Measurements from ENCODE around the gene MSH5. TPM values are rescaled to one million over a fixed set of nuclear protein-coding genes. Genes with fewer than 3 reads are reported as not detected.
A peak's percentile ranks its signal among the peaks of the same experiment; 100 is the strongest.

Gene MSH5
- polyA plus RNA-seq, 1 donor from 2014 or later = 7.8 TPM

- Histone ChIP-seq H3K9me2 (ENCODE audit: insufficient read depth, low read length) (no peaks in the 10 kb centered on the region), H4K20me1 (ENCODE audit: insufficient read depth) (no peaks in the 10 kb centered on the region), H2AFZ (ENCODE audit: low read depth, low read length) (peak overlapping the region; percentile 65), H3K36me3 (ENCODE audit: insufficient read depth, low read length) (no peaks in the 10 kb centered on the region), H3K27ac (ENCODE audit: low read length) (no peak overlapping the region), H3K4me2 (ENCODE audit: low read length) (no peak overlapping the region), H3K4me3 (ENCODE audit: low read length) (peak overlapping the region; percentile 52), H3F3A (ENCODE audit: insufficient read depth, low read length, poor library complexity, severe bottlenecking) (no peaks in the 10 kb centered on the region), H3K27me3 (ENCODE audit: insufficient read depth, low read depth, low read length) (no peaks in the 10 kb centered on the region), H3K9ac (ENCODE audit: low read length) (peak overlapping the region; percentile 49), H3K79me2 (replicated peaks; ENCODE audit: insufficient read depth, low read length) (peaks cover 11% of the 10 kb centered on the region), H3K9me3 (ENCODE audit: low read length) (no peaks in the 10 kb centered on the region)
- TF ChIP-seq EZH2 (IDR thresholded peaks at IDR 0.05; ENCODE audit: borderline replicate concordance, insufficient read depth, low read length, poor library complexity, severe bottlenecking) = no peak
- TF ChIP-seq MXI1 (conservative IDR thresholded peaks at IDR 0.05; ENCODE audit: poor library complexity, severe bottlenecking) = no peak
- TF ChIP-seq RAD21 (conservative IDR thresholded peaks at IDR 0.05) = no peak
- no peak for TF ChIP-seq CTCF (IDR thresholded peaks at IDR 0.05; ENCODE audit: poor library complexity, severe bottlenecking)
- no peak for TF ChIP-seq REST (IDR thresholded peaks at IDR 0.05; ENCODE audit: borderline replicate concordance)
- no peak for TF ChIP-seq POLR2AphosphoS5 (IDR thresholded peaks at IDR 0.05)
- no peak for TF ChIP-seq EP300 (conservative IDR thresholded peaks at IDR 0.05; ENCODE audit: poor library complexity, severe bottlenecking)
- no peak for TF ChIP-seq SMC3 (conservative IDR thresholded peaks at IDR 0.05; ENCODE audit: poor library complexity)
- no peak for TF ChIP-seq TAF1 (IDR thresholded peaks at IDR 0.05; ENCODE audit: low read depth)
These were observed 4.9 kb upstream of the MSH5 start for GRCh38 chr6:31734821-31735406.

GRCh38 chr6:31736021-31736767 is 3.6 kb upstream of the MSH5 start, which contains the start of gene CLIC1:
TSS of gene CLIC1 (minus strand) at chr6:31736530. CDS start at chr6:31736300, 230 bp downstream.
- Histone ChIP-seq H3K36me3 (ENCODE audit: insufficient read depth, low read length) (no peaks in the 10 kb centered on the region), H3K4me3 (ENCODE audit: low read length) (peak within 1 kb of the TSS; percentile 52), H3K9me3 (ENCODE audit: low read length) (no peaks in the 10 kb centered on the region), H3K9me2 (ENCODE audit: insufficient read depth, low read length) (no peaks in the 10 kb centered on the region), H3K4me2 (ENCODE audit: low read length) (no peak within 1 kb of the TSS), H3K9ac (ENCODE audit: low read length) (peak within 1 kb of the TSS; percentile 49), H3K27ac (ENCODE audit: low read length) (no peak within 1 kb of the TSS), H3F3A (ENCODE audit: insufficient read depth, low read length, poor library complexity, severe bottlenecking) (no peaks in the 10 kb centered on the region), H2AFZ (ENCODE audit: low read depth, low read length) (peak within 1 kb of the TSS; percentile 65), H3K79me2 (replicated peaks; ENCODE audit: insufficient read depth, low read length) (no peaks in the 10 kb centered on the region), H4K20me1 (ENCODE audit: insufficient read depth) (no peaks in the 10 kb centered on the region), H3K27me3 (ENCODE audit: insufficient read depth, low read depth, low read length) (no peaks in the 10 kb centered on the region)
- TF ChIP-seq CTCF (IDR thresholded peaks at IDR 0.05; ENCODE audit: poor library complexity, severe bottlenecking) (no peak), SMC3 (conservative IDR thresholded peaks at IDR 0.05; ENCODE audit: poor library complexity) (no peak), EZH2 (IDR thresholded peaks at IDR 0.05; ENCODE audit: borderline replicate concordance, insufficient read depth, low read length, poor library complexity, severe bottlenecking) (no peak), MXI1 (conservative IDR thresholded peaks at IDR 0.05; ENCODE audit: poor library complexity, severe bottlenecking) (no peak), TAF1 (IDR thresholded peaks at IDR 0.05; ENCODE audit: low read depth) (no peak), RAD21 (conservative IDR thresholded peaks at IDR 0.05) (no peak), REST (IDR thresholded peaks at IDR 0.05; ENCODE audit: borderline replicate concordance) (no peak), EP300 (conservative IDR thresholded peaks at IDR 0.05; ENCODE audit: poor library complexity, severe bottlenecking) (no peak)

All from neural cell (in vitro differentiated cells).